A673 (cell line): ENCODE results near the gene FNDC3B. TPM values are rescaled to one million over a fixed set of nuclear protein-coding genes. Genes with fewer than 3 reads are reported as not detected.

Experiments used
- BruUV-seq: library from RNA; stranded (reverse); fragments of 400-500 nt; replicated peaks from 2 replicates; lab custom pipeline; 2021; lab: Mats Ljungman, UMichigan
- CTCF ChIA-PET: fragments of 300-600 bp; sonication (Branson Sonifier 250); formaldehyde crosslinking; loops from one replicate; lab custom pipeline; 2022; ENCODE audit warnings: antibody characterized with exemption; lab: Charles Lee
- POLR2A ChIA-PET: fragments of 300-600 bp; sonication (Branson Sonifier 250); formaldehyde crosslinking; loops from one replicate; lab custom pipeline; 2022; ENCODE audit warnings: antibody characterized with exemption; ENCODE audit not compliant: low non-redundant PET; lab: Charles Lee
- DNase-seq: peaks from one replicate; pipeline ENCODE4 v3.0.0-alpha.2; 2015; ENCODE audit warnings: low spot score
- H3K27ac ChIP-seq: fragments of 200-600 bp; sonication (generic); 2 replicates; pipeline ENCODE4 v1.5.1; 2016; ENCODE audit warnings: mixed run types, low read depth, mild to moderate bottlenecking, mixed read lengths, antibody characterized with exemption, low read length; ENCODE audit not compliant: poor library complexity, severe bottlenecking
- H3K27me3 ChIP-seq: fragments of 200-600 bp; sonication (generic); replicated peaks from 2 replicates; pipeline ENCODE4 v1.6.1; 2017; ENCODE audit warnings: mixed run types, low read depth, mild to moderate bottlenecking, mixed read lengths, antibody characterized with exemption, low read length; ENCODE audit not compliant: insufficient read depth, poor library complexity
- H3K36me3 ChIP-seq: fragments of 200-600 bp; sonication (generic); 2 replicates; pipeline ENCODE4 v1.6.1; 2016; ENCODE audit warnings: mixed run types, mild to moderate bottlenecking, mixed read lengths, antibody characterized with exemption, low read length; ENCODE audit not compliant: insufficient read depth, poor library complexity, severe bottlenecking
- H3K4me1 ChIP-seq: fragments of 200-600 bp; sonication (generic); 2 replicates; pipeline ENCODE4 v1.6.1; 2017; ENCODE audit warnings: mixed run types, mild to moderate bottlenecking, mixed read lengths, antibody characterized with exemption, low read length; ENCODE audit not compliant: insufficient read depth, poor library complexity, severe bottlenecking
- H3K4me3 ChIP-seq: fragments of 200-600 bp; sonication (generic); 2 replicates; pipeline ENCODE4 v1.5.1; 2016; ENCODE audit warnings: low read depth, mixed run types, mild to moderate bottlenecking, mixed read lengths, low read length; ENCODE audit not compliant: poor library complexity, severe bottlenecking
- H3K9me3 ChIP-seq: fragments of 200-600 bp; sonication (generic); 2 replicates; pipeline ENCODE4 v1.6.1; 2016; ENCODE audit warnings: mixed run types, low read depth, mild to moderate bottlenecking, mixed read lengths, antibody characterized with exemption, low read length; ENCODE audit not compliant: poor library complexity, severe bottlenecking
- EZH2 ChIP-seq: fragments of 200-600 bp; sonication (generic); IDR thresholded peaks from 2 replicates; pipeline ENCODE4 v1.6.1; 2017; ENCODE audit warnings: borderline replicate concordance, low read depth, mild to moderate bottlenecking, mixed read lengths, antibody characterized with exemption, low read length; ENCODE audit not compliant: poor library complexity, severe bottlenecking
- intact Hi-C: fragments of 100-400 bp; cut with micrococcal nuclease; formaldehyde crosslinking; loops from one replicate; pipeline ENCODE4 v1.10.0; 2022; ENCODE audit not compliant: unreplicated experiment
- total RNA-seq: library from RNA; stranded (reverse); gene quantifications from 2 replicates; pipeline ENCODE4 v1.2.3, GENCODE V29; 2021
- TF ChIP-seq, protein P1 (sequence below): fragments of 300-800, 200-600 bp; sonication (generic); conservative IDR thresholded peaks from 2 replicates; pipeline ENCODE4 v1.5.1; 2017; ENCODE audit warnings: low read depth, mild to moderate bottlenecking, antibody characterized with exemption, low read length, moderate library complexity, mixed read lengths

Gene FNDC3B
- total RNA-seq, 1 experiment from 2014 or later = 50.8 TPM

GRCh38 chr3:172314591-172315160 lies 275.3 kb downstream of the FNDC3B start:
- intact Hi-C loops = no loop called here
- no peak overlapping the region for H3K27ac ChIP-seq
- no TSS peak for BruUV-seq
- no peaks in the 10 kb centered on the region for H3K9me3 ChIP-seq
- no peaks in the 10 kb centered on the region for H3K27me3 ChIP-seq
- peaks cover 4% of the 10 kb centered on the region for H3K36me3 ChIP-seq
- CTCF ChIA-PET = no interaction called here
- peaks cover 24% of the 10 kb centered on the region for H3K4me1 ChIP-seq
- TF ChIP-seq EZH2 = no peak
- TF ChIP-seq, protein P1, sequence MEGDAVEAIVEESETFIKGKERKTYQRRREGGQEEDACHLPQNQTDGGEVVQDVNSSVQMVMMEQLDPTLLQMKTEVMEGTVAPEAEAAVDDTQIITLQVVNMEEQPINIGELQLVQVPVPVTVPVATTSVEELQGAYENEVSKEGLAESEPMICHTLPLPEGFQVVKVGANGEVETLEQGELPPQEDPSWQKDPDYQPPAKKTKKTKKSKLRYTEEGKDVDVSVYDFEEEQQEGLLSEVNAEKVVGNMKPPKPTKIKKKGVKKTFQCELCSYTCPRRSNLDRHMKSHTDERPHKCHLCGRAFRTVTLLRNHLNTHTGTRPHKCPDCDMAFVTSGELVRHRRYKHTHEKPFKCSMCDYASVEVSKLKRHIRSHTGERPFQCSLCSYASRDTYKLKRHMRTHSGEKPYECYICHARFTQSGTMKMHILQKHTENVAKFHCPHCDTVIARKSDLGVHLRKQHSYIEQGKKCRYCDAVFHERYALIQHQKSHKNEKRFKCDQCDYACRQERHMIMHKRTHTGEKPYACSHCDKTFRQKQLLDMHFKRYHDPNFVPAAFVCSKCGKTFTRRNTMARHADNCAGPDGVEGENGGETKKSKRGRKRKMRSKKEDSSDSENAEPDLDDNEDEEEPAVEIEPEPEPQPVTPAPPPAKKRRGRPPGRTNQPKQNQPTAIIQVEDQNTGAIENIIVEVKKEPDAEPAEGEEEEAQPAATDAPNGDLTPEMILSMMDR = no peak
- DNase-seq = no peak
- no peak overlapping the region for H3K4me3 ChIP-seq
- POLR2A ChIA-PET = no interaction called here

DNA sequence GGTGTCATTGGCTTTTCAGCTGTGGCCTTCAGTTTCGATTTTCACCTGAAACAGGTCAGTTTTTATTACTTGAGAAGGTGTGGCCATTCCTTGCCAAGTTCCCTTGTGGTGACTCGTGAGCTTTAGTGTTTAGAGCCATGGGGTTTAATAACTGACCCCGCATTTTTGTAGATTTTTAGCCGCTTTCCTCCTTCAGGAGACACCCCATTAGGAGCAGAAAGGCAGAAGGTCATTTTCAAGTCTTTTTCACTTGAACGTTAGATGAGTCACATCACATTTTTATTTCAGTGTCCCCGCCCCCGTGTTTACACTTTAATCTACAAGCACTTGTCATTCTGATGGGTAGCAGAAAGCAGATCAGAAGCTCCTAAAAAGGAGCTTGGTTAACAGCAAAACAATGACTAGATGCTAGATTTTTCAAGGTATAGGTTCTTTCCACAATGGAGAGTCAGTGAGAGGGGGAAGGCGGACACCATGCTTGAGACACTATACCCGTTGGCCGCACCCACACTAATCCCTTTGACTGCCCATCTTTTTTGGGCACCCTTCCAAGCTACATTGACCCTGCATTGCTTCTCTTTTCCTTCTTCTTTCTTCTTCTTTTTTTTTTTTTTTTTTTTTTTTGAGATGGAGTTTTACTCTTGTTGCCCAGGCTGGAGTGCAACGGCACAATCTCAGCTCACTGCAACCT lies 276.2 kb downstream of the FNDC3B start:
- H3K36me3 ChIP-seq = peaks cover 4% of the 10 kb centered on the region
- no TSS peak for BruUV-seq

DNA sequence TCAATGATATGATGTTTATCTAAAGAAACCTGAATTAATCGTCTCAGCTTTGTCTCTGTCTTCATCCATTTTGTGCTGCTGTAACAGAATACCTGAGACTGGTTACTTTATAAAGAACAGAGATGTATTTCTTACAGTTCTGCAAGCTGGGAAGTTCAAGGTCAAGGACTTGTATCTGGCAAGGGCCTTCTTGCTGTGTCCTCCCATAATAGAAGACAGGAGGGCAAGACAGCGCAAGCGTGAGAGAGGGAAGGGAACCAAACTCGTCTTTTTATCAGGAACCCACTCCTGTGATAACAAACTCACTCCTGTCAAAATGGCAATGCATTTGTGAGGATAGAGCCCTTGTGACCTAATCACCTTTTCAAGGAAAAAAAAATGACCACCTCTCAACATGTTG lies 277.4 kb downstream of the FNDC3B start:
- BruUV-seq = no TSS peak
- Histone ChIP-seq H3K4me1 (peaks cover 24% of the 10 kb centered on the region), H3K9me3 (no peaks in the 10 kb centered on the region), H3K27me3 (no peaks in the 10 kb centered on the region), H3K27ac (no peak overlapping the region), H3K4me3 (no peak overlapping the region), H3K36me3 (no peaks in the 10 kb centered on the region)
- POLR2A ChIA-PET = no interaction called here
- no peak for TF ChIP-seq EZH2
- TF ChIP-seq, protein P1 = no peak
- CTCF ChIA-PET = no interaction called here
- DNase-seq = no peak
- intact Hi-C loops = no loop called here

More for the DNA sequence above, 276.2 kb downstream of the FNDC3B start:
- intact Hi-C loops = no loop called here
- TF ChIP-seq, protein P1 = no peak
- TF ChIP-seq EZH2 = no peak
- H3K4me1 ChIP-seq = peaks cover 24% of the 10 kb centered on the region
- peak; percentile 52 for DNase-seq
- no peaks in the 10 kb centered on the region for H3K9me3 ChIP-seq
- H3K27ac ChIP-seq = no peak overlapping the region
- H3K4me3 ChIP-seq = no peak overlapping the region
- CTCF ChIA-PET = interaction anchor here (0.9 kb wide), 1 partner anchor 17 kb away, joined by 7 read pairs; no protein-coding TSS in a partner anchor
- POLR2A ChIA-PET = no interaction called here
- H3K27me3 ChIP-seq = no peaks in the 10 kb centered on the region
